Activated CD4-positive, alpha-beta T cell treated with anti-CD3 and anti-CD28 coated beads, Interleukin-2, amount 10 ng/mL, durations not matched to agents 7 days and 5 days (primary cell): ENCODE results near the gene DDX41. TPM values are rescaled to one million over a fixed set of nuclear protein-coding genes. Genes with fewer than 3 reads are reported as not detected.
"Not testable (repeated sequence)": the region's sequence is repeated elsewhere in the genome, so short reads cannot be mapped to it uniquely, and the experiment has no call there.

ENCODE experiments used
- CTCF ChIA-PET: fragments of 350-600 bp; sonication (Branson Sonifier 250); formaldehyde crosslinking; loops from one replicate; lab custom pipeline; 2021; ENCODE audit warnings: antibody characterized with exemption; lab: Charles Lee
- POLR2A ChIA-PET: fragments of 350-600 bp; sonication (Branson Sonifier 250); formaldehyde crosslinking; loops from one replicate; lab custom pipeline; 2021; ENCODE audit warnings: antibody characterized with exemption; lab: Charles Lee
- DNase-seq: peaks from one replicate; pipeline ENCODE4 v3.0.0-alpha.2; 2020
- H3K27ac Mint-ChIP-seq: one replicate; pipeline ENCODE4 v1.8.0; 2021; ENCODE audit warnings: mild to moderate bottlenecking, moderate library complexity, mixed read lengths
- H3K27me3 Mint-ChIP-seq: one replicate; pipeline ENCODE4 v1.8.0; 2021; ENCODE audit warnings: mixed read lengths
- H3K36me3 Mint-ChIP-seq: one replicate; pipeline ENCODE4 v1.8.0; 2021; ENCODE audit warnings: low read depth, mixed read lengths
- H3K4me1 Mint-ChIP-seq: one replicate; pipeline ENCODE4 v1.8.0; 2021; ENCODE audit warnings: mixed read lengths
- H3K4me3 Mint-ChIP-seq: one replicate; pipeline ENCODE4 v1.8.0; 2021; ENCODE audit warnings: mild to moderate bottlenecking, moderate library complexity, mixed read lengths
- H3K9me3 Mint-ChIP-seq: one replicate; pipeline ENCODE4 v1.8.0; 2021; ENCODE audit warnings: mixed read lengths
- total RNA-seq, 2 experiments: library from RNA; stranded (reverse); gene quantifications; one replicate each; pipeline ENCODE4 v1.2.3, GENCODE V29; 2021

DDX41 gene
- total RNA-seq, 2 experiments from 2014 or later = 106 to 118 TPM

- Mint-ChIP-seq H3K9me3 (no peaks in the 10 kb centered on the region), H3K36me3 (peaks cover 15% of the 10 kb centered on the region), H3K27ac (peak overlapping the region; percentile 36), H3K4me1 (peaks cover 36% of the 10 kb centered on the region), H3K4me3 (no peak overlapping the region), H3K27me3 (no peaks in the 10 kb centered on the region)
- DNase-seq = no peak
- POLR2A ChIA-PET = interaction anchor here (0.6 kb wide), 1 partner anchor 17 kb away, joined by 7 read pairs; no protein-coding TSS in a partner anchor
- CTCF ChIA-PET = interaction anchor here (0.7 to 2.2 kb wide), 11 partner anchors 11 to 180 kb away, joined by 3 to 6 read pairs (median 3); no protein-coding TSS in a partner anchor
Measured at GRCh38 chr5:177491983-177492746, 24.6 kb downstream of the DDX41 start.

- peaks cover 16% of the 10 kb centered on the region for H3K36me3 Mint-ChIP-seq
- no peak overlapping the region for H3K4me3 Mint-ChIP-seq
- ChIA-PET CTCF (interaction anchor here (0.6 to 1.8 kb wide), 3 partner anchors 10 to 576 kb away, joined by 3 to 4 read pairs (median 3); no protein-coding TSS in a partner anchor), POLR2A (no interaction called here)
- no peak overlapping the region for H3K27ac Mint-ChIP-seq
- peaks cover 36% of the 10 kb centered on the region for H3K4me1 Mint-ChIP-seq
- no peaks in the 10 kb centered on the region for H3K27me3 Mint-ChIP-seq
- peak; percentile 35 for DNase-seq
- no peaks in the 10 kb centered on the region for H3K9me3 Mint-ChIP-seq
Measured at GRCh38 chr5:177491429-177491945, 25.3 kb downstream of the DDX41 start.

GRCh38 chr5:177490992-177491391, 25.8 kb downstream of the DDX41 start:
- Mint-ChIP-seq H3K4me1 (peaks cover 31% of the 10 kb centered on the region), H3K27ac (no peak overlapping the region), H3K27me3 (no peaks in the 10 kb centered on the region), H3K9me3 (no peaks in the 10 kb centered on the region), H3K36me3 (peaks cover 16% of the 10 kb centered on the region), H3K4me3 (no peak overlapping the region)
- DNase-seq = no peak
- ChIA-PET CTCF (interaction anchor here (0.6 kb wide), 1 partner anchor 576 kb away, joined by 3 read pairs; no protein-coding TSS in a partner anchor), POLR2A (no interaction called here)

GRCh38 chr5:177490311-177490991, 26.3 kb downstream of the DDX41 start:
- POLR2A ChIA-PET = no interaction called here
- CTCF ChIA-PET = interaction anchor here (1.3 kb wide), 1 partner anchor 12 kb away, joined by 5 read pairs; no protein-coding TSS in a partner anchor
- no peaks in the 10 kb centered on the region for H3K9me3 Mint-ChIP-seq
- peaks cover 26% of the 10 kb centered on the region for H3K4me1 Mint-ChIP-seq
- peaks cover 16% of the 10 kb centered on the region for H3K36me3 Mint-ChIP-seq
- H3K27ac Mint-ChIP-seq = peak overlapping the region; percentile 7
- no peak for DNase-seq
- H3K27me3 Mint-ChIP-seq = no peaks in the 10 kb centered on the region
- H3K4me3 Mint-ChIP-seq = no peak overlapping the region

DNA sequence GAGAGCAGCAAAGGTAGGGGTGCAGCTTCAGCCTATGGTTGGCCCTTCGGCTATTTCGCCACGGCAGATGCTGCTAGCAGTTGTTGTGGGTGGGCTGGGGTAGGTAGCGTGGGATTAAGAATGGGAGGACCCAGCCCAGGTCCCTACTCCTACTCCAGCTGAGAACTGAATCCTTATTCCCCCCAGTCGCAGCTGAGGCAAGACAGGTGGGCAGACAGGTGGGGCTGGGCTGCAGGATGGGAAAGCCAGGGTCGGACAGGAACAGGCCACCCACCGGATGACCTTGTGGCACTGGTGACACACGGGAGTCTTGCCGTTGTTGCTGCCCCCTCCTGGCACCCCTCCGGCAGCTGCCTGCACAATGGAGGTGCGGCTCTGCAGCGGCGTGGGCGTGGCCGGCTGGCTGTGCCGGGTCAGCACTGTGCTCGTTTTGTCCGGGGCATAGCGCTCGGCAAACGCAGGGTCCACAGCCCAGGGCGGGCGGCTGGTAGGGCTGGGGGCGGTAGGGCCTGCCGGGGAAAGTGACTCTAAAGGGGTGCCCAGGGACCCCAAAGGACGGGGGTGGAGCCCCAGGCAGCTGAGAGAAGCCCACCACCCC, 27.5 kb downstream of the DDX41 start:
- H3K36me3 Mint-ChIP-seq = peaks cover 16% of the 10 kb centered on the region
- H3K9me3 Mint-ChIP-seq = no peaks in the 10 kb centered on the region
- H3K27ac Mint-ChIP-seq = no peak overlapping the region
- DNase-seq = no peak
- peaks cover 18% of the 10 kb centered on the region for H3K4me1 Mint-ChIP-seq
- ChIA-PET POLR2A (no interaction called here), CTCF (interaction anchor here (0.6 to 1.7 kb wide), 7 partner anchors 9 to 98 kb away, joined by 3 to 7 read pairs (median 3); no protein-coding TSS in a partner anchor)
- no peak overlapping the region for H3K4me3 Mint-ChIP-seq
- H3K27me3 Mint-ChIP-seq = no peaks in the 10 kb centered on the region

- H3K4me3 Mint-ChIP-seq = no peak overlapping the region
- H3K9me3 Mint-ChIP-seq = no peaks in the 10 kb centered on the region
- no peak overlapping the region for H3K27ac Mint-ChIP-seq
- ChIA-PET CTCF (interaction anchor here (1.3 to 1.7 kb wide), 2 partner anchors 16 to 97 kb away, joined by 5 to 7 read pairs; no protein-coding TSS in a partner anchor), POLR2A (no interaction called here)
- no peak for DNase-seq
- peaks cover 9% of the 10 kb centered on the region for H3K4me1 Mint-ChIP-seq
- H3K27me3 Mint-ChIP-seq = no peaks in the 10 kb centered on the region
- H3K36me3 Mint-ChIP-seq = peaks cover 16% of the 10 kb centered on the region
Measured at GRCh38 chr5:177487975-177488374, 28.8 kb downstream of the DDX41 start.

GRCh38 chr5:177487144-177487543, 29.6 kb downstream of the DDX41 start:
- Mint-ChIP-seq H3K4me3 (no peak overlapping the region), H3K9me3 (no peaks in the 10 kb centered on the region), H3K36me3 (peaks cover 11% of the 10 kb centered on the region), H3K4me1 (peaks cover 6% of the 10 kb centered on the region), H3K27ac (no peak overlapping the region), H3K27me3 (no peaks in the 10 kb centered on the region)
- no peak for DNase-seq
- CTCF ChIA-PET = interaction anchor here (0.7 kb wide), 1 partner anchor 382 kb away, joined by 3 read pairs; no protein-coding TSS in a partner anchor
- POLR2A ChIA-PET = interaction anchor here (0.6 kb wide), 1 partner anchor 8 kb away, joined by 3 read pairs; no protein-coding TSS in a partner anchor

DNA sequence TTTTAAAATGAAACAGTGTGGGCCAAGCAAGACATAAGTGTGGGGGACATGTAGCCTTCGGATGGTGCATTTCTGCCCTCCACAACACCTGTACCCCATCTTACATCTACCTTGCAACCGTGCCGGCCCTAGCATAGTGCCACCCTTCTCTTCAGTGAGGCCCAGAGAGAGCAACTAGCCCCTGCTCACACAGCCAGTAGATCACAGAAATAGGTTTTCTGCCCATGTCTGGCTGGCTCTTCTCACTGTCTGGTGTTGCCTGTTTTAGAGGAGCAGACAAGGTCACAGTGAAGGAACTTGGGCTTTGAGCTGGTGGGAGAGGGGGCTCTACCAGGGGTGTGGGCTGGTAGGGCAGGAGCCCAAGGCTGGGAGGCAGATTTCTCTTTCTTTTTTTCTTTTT, 30.5 kb downstream of the DDX41 start:
- peaks cover 6% of the 10 kb centered on the region for H3K4me1 Mint-ChIP-seq
- ChIA-PET POLR2A (no interaction called here), CTCF (interaction anchor here (0.7 to 0.8 kb wide), 2 partner anchors 11 to 381 kb away, joined by 3 to 4 read pairs; partner anchors contain the start of gene PDLIM7)
- no peaks in the 10 kb centered on the region for H3K27me3 Mint-ChIP-seq
- no peaks in the 10 kb centered on the region for H3K9me3 Mint-ChIP-seq
- no peak for DNase-seq
- no peak overlapping the region for H3K27ac Mint-ChIP-seq
- no peak overlapping the region for H3K4me3 Mint-ChIP-seq
- peaks cover 10% of the 10 kb centered on the region for H3K36me3 Mint-ChIP-seq

GRCh38 chr5:177485753-177486152, 31.0 kb downstream of the DDX41 start:
- H3K9me3 Mint-ChIP-seq, H3K4me3 Mint-ChIP-seq, H3K27ac Mint-ChIP-seq, H3K4me1 Mint-ChIP-seq, POLR2A ChIA-PET, H3K27me3 Mint-ChIP-seq, H3K36me3 Mint-ChIP-seq, DNase-seq: not testable (repeated sequence)
- CTCF ChIA-PET = interaction anchor here (0.8 to 1.3 kb wide), 2 partner anchors 9 to 12 kb away, joined by 3 to 4 read pairs; partner anchors contain the start of gene PDLIM7

DNA sequence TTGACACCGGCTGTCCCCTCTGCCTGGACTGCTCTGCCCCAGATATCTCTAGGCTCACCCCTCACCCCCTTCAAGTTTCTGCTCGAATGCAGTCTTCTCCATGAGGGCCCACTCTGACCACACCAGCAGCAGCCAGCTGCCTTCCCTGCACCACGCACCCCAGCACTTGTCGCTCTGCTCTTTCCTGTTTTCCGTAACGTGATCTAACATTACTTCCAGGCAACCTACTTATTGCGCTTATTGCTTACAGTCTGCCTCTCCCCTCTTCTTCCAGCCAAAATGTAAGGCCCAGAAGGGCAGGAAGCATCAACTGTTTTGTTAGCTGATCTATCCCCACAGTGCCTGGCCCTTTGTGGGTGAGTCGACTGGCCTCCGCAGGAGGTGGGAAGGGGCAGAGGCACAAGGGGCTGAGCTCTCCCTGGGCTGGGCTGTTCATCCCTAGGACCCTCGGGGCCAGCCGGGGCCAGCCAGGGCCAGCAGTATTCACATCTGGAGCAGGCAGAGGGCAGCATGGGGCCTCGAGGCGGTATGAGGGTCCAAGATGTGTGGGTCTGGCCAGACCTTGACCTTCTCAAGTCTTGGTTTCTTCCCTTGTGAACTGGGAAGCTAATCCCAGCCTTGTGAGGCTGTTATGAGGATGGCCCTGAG, 31.7 kb downstream of the DDX41 start:
- Mint-ChIP-seq H3K36me3 (peaks cover 3% of the 10 kb centered on the region), H3K27ac (no peak overlapping the region), H3K9me3 (no peaks in the 10 kb centered on the region), H3K27me3 (no peaks in the 10 kb centered on the region), H3K4me3 (no peak overlapping the region), H3K4me1 (peaks cover 3% of the 10 kb centered on the region)
- no peak for DNase-seq
- POLR2A ChIA-PET = no interaction called here
- CTCF ChIA-PET = interaction anchor here (0.6 to 1.3 kb wide), 3 partner anchors 9 to 941 kb away, joined by 3 read pairs; no protein-coding TSS in a partner anchor

- H3K9me3 Mint-ChIP-seq = no peaks in the 10 kb centered on the region
- H3K27me3 Mint-ChIP-seq = no peaks in the 10 kb centered on the region
- CTCF ChIA-PET = interaction anchor here (1.2 to 1.3 kb wide), 2 partner anchors 10 to 12 kb away, joined by 3 read pairs; no protein-coding TSS in a partner anchor
- H3K4me1 Mint-ChIP-seq = peaks cover 9% of the 10 kb centered on the region
- no peak for DNase-seq
- H3K27ac Mint-ChIP-seq = no peak overlapping the region
- peaks cover 2% of the 10 kb centered on the region for H3K36me3 Mint-ChIP-seq
- POLR2A ChIA-PET = no interaction called here
- no peak overlapping the region for H3K4me3 Mint-ChIP-seq
Measured at GRCh38 chr5:177483994-177484901, 32.5 kb downstream of the DDX41 start.
